Stimulated activated memory B cell treated with anti-CD40 and anti-IgM and Interleukin-4, amounts not matched to agents 10 μg/mL and 1 μg/mL and 100 μg/mL, for 72 hours (primary cell): ENCODE results near the gene GLDC.
"Not testable (repeated sequence)": the region's sequence is repeated elsewhere in the genome, so short reads cannot be mapped to it uniquely, and the experiment has no call there.

Source experiments
- ATAC-seq: fragments of 150-1000 bp; cut with Tn5 transposase; 2 replicates; pipeline ENCODE4 v1.10.0; 2021
- H3K27ac Mint-ChIP-seq: one replicate; pipeline ENCODE4 v1.8.0; 2022; ENCODE audit warnings: mild to moderate bottlenecking, mixed read lengths
- H3K27me3 Mint-ChIP-seq: one replicate; pipeline ENCODE4 v1.8.0; 2022; ENCODE audit warnings: mixed read lengths
- H3K36me3 Mint-ChIP-seq: one replicate; pipeline ENCODE4 v1.8.0; 2022; ENCODE audit warnings: mixed read lengths
- H3K4me1 Mint-ChIP-seq: one replicate; pipeline ENCODE4 v1.8.0; 2022; ENCODE audit warnings: mixed read lengths
- H3K4me3 Mint-ChIP-seq: one replicate; pipeline ENCODE4 v1.8.0; 2022; ENCODE audit warnings: mild to moderate bottlenecking, moderate library complexity, mixed read lengths
- H3K9me3 Mint-ChIP-seq: one replicate; pipeline ENCODE4 v1.8.0; 2022; ENCODE audit warnings: mixed read lengths

GLDC gene

DNA sequence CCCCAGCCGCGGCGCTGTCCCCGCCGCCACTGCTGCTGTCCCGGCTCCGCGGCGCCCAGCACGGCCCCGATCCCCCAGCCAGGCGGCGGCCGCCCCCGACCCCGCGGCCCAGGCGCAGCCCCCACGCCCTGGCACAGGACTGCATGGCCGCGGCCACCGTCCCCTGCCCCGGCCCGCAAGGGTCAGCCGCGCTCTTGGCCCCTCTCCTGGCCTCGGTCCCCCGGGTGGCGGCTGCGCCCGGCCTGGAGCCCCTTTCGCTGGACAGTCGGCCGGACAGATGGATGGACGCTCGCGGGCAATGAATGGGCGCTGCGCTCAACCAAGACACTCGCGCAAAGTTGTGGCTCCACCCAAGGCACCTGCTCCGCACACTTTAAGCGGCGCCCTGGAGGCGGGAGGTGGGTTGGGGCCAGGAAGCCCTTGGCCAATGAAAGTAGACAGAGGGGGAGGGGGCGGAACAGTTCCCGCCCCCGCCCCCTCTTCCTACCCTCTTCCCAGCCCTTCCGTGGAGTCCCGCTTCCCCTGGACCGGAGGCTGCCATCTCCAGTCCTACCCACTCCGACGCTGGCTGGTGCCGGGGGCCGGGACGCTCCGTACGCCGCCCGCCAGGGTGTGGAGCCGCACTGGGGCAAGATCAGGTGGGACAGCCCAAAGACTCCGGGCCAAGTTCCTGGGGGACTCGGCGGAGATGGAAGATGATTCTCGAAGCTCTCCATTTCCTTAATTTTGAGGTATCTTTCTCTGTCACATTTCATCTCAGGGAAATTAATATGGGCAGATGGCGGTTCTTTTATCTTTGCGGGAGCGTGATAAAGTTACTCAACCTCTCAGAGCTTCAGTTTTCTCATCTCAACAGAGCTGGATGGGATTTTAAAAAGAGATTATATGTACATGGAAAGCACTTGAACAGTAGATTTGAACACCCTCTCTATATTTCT lies at the start of gene GLDC:
GLDC (minus strand) TSS at position 375 of the 938 bp plus-strand sequence; CDS start at position 145, 230 bp downstream.
- peak within 1 kb of the TSS; percentile 80 for H3K4me3 Mint-ChIP-seq
- H3K36me3 Mint-ChIP-seq = no peaks in the 10 kb centered on the region
- H3K27ac Mint-ChIP-seq = peak within 1 kb of the TSS; percentile 22
- peaks cover 61% of the 10 kb centered on the region for H3K27me3 Mint-ChIP-seq
- H3K9me3 Mint-ChIP-seq = no peaks in the 10 kb centered on the region
- peak; percentile 89 for ATAC-seq
- peaks cover 28% of the 10 kb centered on the region for H3K4me1 Mint-ChIP-seq

DNA sequence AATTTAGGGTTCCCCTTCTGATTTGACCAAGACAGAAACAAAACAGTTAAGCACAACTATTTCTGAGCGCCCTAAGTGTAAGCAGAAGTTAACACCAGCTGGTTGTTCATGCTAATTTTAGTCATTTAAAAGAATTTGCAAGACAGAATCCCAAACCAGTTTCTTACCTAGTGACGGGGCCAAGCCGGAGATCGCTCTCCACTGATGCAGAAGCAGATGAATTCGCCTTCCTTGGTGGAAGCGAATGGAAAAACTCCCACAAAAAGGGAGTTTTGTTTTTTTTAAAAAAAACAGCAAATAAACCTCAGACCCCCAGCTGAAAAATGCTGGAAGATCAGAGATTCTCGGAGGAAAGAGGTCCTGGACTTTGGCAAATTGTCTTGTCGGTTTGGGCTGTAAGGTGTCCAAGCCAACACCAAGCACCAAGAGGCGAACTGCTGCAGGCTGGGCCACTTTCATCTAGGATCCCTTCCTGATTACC lies 47.4 kb upstream of the GLDC start:
- H3K36me3 Mint-ChIP-seq = peaks cover 10% of the 10 kb centered on the region
- no peaks in the 10 kb centered on the region for H3K27me3 Mint-ChIP-seq
- H3K4me1 Mint-ChIP-seq = peaks cover 59% of the 10 kb centered on the region
- no peaks in the 10 kb centered on the region for H3K9me3 Mint-ChIP-seq
- peak overlapping the region; percentile 74 for H3K4me3 Mint-ChIP-seq
- peak; percentile 59 for ATAC-seq
- H3K27ac Mint-ChIP-seq = peak overlapping the region; percentile 99

DNA sequence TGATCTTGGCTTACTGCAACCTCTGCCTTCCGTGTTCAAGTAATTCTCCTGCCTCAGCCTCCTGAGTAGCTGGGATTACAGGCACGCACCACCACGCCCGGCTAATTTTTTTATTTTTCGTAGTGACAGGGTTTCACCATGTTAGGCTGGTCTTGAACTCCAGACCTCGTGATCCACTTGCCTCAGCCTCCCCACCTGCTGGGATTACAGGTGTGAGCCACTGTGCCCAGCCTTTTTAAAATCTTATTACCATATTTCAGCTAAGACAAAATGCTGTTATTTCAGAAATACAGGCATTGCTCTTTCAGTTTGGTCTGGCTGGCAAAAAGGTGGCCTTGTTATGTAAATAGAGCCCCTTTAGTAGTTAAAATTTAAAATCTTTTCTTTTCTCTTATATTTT lies 46.9 kb upstream of the GLDC start:
- Mint-ChIP-seq H3K4me3 (peak overlapping the region; percentile 74), H3K9me3 (no peaks in the 10 kb centered on the region), H3K27ac (peak overlapping the region; percentile 99), H3K4me1 (peaks cover 59% of the 10 kb centered on the region), H3K36me3 (peaks cover 10% of the 10 kb centered on the region), H3K27me3 (no peaks in the 10 kb centered on the region)
- no peak for ATAC-seq

DNA sequence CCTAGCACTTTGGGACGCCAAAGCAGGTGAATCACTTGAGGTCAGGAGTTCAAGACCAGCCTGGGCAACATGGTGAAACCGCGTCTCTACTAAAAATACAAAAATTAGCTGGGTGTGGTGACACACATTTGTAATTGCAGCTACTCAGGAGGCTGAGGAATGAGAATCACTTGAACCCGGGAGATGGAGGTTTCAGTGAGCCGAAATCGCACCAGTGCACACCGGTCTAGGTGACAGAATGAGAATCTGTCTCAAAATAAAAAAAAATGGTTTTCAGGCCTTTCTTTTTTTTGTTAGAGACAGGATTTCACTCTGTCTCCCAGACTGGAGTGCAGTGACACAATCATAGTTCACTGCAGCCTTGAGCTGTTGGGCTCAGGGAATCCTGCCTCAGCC lies 45.1 kb upstream of the GLDC start:
- Mint-ChIP-seq H3K4me1 (peaks cover 62% of the 10 kb centered on the region), H3K27ac (peak overlapping the region; percentile 87), H3K4me3 (peak overlapping the region; percentile 9)
- ATAC-seq, H3K36me3 Mint-ChIP-seq, H3K9me3 Mint-ChIP-seq, H3K27me3 Mint-ChIP-seq: not testable (repeated sequence)

DNA sequence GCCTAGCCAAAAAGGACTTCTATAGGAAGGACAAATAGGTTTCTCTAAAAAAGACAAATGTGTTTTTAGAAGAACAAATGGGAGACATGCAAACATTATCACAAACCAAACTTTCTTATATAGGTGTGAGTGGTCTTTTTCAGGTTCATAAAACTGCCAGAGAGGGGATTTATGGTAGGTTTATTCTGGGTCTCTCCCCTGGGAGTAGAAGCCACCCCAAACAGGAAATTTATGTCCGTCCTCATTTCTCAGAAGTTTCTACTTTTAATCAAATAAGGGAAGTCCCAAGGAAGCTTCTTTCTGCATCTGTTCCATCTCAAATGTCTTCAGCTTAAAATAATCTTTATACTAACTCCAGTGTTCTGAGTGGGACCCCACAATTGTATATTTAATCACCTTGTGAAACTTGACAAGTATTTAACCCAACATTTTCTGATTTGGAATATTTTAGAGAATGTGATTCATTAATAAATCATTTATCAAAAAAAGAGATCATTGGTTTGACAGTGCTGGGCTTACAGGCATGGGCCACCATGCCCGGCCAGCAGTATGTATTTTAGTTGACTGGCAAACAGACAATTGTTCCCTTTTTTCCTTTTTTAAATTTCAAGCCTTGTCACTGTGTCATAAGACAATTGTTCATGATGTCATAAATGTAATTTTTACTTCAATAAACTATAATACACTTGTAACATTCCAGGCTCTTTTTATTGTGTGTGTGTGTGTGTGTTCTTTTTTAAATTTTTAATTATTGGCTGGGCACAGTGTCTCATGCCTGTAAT lies 44.6 kb upstream of the GLDC start:
- Mint-ChIP-seq H3K27ac (peak overlapping the region; percentile 87), H3K4me3 (peak overlapping the region; percentile 21)
- peak; percentile 77 for ATAC-seq

DNA sequence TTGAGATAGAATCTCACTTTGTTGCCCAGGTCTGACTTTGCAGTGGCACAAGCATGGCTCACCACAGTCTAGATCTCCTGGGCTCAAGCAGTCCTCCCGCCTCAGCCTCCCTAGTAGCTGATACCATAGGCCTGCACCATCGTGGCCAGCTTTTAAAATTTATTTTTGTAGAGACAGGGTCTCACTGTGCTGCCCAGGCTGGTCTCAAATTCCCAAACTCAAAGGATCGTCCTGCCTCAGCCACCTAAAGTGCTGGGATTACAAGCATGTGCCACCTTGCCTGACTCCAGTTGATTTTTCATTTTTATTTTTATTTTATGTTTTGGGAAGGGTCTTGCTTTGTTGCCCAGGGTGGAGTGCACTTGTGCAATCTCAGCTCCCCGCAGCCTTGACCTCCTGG lies 41.7 kb upstream of the GLDC start:
- Mint-ChIP-seq H3K36me3 (no peaks in the 10 kb centered on the region), H3K27ac (peak overlapping the region; percentile 87), H3K4me1 (peaks cover 46% of the 10 kb centered on the region), H3K27me3 (no peaks in the 10 kb centered on the region), H3K9me3 (no peaks in the 10 kb centered on the region), H3K4me3 (no peak overlapping the region)
- no peak for ATAC-seq

More for the DNA sequence above, 44.6 kb upstream of the GLDC start:
- H3K36me3 Mint-ChIP-seq = peaks cover 10% of the 10 kb centered on the region
- no peaks in the 10 kb centered on the region for H3K27me3 Mint-ChIP-seq
- H3K9me3 Mint-ChIP-seq = no peaks in the 10 kb centered on the region
- peaks cover 56% of the 10 kb centered on the region for H3K4me1 Mint-ChIP-seq

DNA sequence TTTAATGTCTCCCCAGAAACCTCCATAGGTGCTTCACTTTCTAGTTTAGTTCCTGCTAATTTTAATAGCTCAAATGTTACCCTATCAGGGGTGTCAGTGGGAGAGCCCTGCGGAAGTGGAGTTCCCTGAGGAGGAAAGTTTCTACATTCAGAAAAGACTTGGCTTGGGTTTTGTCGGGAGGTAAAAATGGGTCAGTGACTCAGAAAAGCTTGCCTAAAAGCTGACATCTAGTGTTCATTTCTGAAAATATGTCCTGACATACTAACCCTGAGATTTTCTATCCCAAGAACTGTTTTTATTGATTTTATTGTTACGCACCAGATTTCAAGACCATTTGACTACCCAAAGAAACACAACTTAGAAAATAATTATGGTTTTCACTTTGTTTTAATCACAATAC lies 40.9 kb upstream of the GLDC start:
- Mint-ChIP-seq H3K27ac (peak overlapping the region; percentile 82), H3K4me1 (peaks cover 38% of the 10 kb centered on the region), H3K9me3 (no peaks in the 10 kb centered on the region), H3K4me3 (no peak overlapping the region), H3K36me3 (no peaks in the 10 kb centered on the region), H3K27me3 (no peaks in the 10 kb centered on the region)
- no peak for ATAC-seq

DNA sequence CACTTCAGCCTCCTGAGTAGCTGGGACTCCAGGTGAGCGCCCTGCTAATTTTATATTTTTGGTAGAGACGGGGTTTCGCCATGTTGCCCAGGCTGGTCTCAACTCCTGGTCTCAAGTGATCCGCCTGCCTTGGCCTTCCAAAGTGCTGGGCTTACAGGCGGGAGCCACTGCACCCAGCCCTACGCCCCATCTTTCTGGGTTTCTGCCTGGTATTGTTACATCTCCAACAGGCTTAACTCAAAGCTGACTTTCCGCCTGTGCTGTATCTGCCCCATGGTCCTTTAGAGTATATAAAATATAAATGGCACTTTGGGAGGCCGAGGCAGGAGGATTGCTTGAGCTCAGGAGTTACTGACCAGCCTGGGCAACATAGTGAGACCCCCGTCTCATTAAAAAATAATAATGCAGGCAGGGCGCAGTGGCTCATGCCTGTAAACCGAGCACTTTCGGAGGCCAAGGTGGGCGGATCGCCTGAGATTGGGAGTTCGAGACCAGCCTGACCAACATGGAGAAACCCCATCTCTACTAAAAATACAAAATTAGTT lies 36.5 kb upstream of the GLDC start:
- no peaks in the 10 kb centered on the region for H3K9me3 Mint-ChIP-seq
- ATAC-seq = no peak
- no peaks in the 10 kb centered on the region for H3K27me3 Mint-ChIP-seq
- H3K4me1 Mint-ChIP-seq = peaks cover 31% of the 10 kb centered on the region
- H3K27ac Mint-ChIP-seq = peak overlapping the region; percentile 100
- H3K4me3 Mint-ChIP-seq = peak overlapping the region; percentile 99
- no peaks in the 10 kb centered on the region for H3K36me3 Mint-ChIP-seq

DNA sequence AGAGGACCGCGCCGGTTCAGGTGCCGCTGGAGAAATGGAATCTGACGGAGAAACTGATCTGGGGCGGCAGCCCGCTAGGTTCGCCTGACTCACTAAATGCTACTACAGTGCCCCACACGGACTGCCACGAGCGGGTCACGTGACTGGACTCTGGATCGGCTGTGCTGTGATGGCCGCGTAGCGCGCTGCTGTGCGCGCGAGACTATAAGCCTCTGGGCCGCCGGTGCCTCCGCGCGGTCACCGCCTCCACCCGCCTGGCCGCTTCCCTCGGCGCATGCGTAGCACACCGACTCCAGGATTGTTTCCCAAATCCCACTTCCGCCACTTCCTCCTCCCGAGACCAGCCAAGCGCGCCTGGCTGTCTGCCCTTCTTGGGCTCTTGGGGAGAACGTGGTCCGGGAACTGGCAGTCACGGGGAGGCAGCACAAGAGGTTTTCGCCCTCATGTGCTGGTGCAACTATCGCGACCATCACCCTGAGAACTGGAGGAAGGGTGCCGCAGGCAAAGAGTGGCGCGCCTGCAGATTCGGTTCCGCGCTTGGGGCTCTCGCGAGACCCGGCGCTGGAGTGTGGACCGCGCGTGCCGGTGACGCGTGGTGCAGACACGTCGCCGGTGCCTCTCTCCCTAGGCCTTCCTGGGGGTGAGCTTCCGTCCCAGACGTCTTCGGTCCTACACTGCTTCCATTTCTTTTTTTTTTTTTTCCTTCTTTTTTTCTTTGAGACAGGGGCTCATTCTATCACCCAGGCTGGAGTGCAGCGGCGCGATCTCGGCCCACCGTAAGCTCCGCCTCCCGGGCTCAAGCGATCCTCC lies 35.8 kb upstream of the GLDC start:
- Mint-ChIP-seq H3K36me3 (no peaks in the 10 kb centered on the region), H3K4me1 (peaks cover 29% of the 10 kb centered on the region), H3K9me3 (no peaks in the 10 kb centered on the region), H3K27me3 (no peaks in the 10 kb centered on the region), H3K4me3 (peak overlapping the region; percentile 99), H3K27ac (peak overlapping the region; percentile 100)
- ATAC-seq = peak; percentile 93

DNA sequence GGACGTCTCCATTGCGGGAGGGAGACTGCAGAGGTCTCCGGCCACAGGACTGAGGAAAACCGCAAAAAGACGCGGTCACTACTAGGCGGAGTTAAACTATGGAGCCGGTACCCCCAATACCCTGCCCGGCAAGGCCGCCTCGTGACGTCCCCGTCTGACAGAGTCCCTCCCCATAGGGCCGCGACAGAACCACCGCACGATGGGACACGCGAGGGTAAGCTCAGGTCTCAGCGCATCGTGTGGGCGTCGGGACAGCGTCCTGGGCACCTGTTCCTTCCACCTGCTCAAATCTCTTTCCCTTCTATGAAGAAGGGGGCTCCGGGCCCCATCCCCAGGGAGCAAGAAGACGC lies 35.2 kb upstream of the GLDC start:
- H3K9me3 Mint-ChIP-seq = no peaks in the 10 kb centered on the region
- no peaks in the 10 kb centered on the region for H3K36me3 Mint-ChIP-seq
- peak overlapping the region; percentile 99 for H3K4me3 Mint-ChIP-seq
- peak overlapping the region; percentile 100 for H3K27ac Mint-ChIP-seq
- H3K4me1 Mint-ChIP-seq = peaks cover 24% of the 10 kb centered on the region
- ATAC-seq = peak; percentile 67
- no peaks in the 10 kb centered on the region for H3K27me3 Mint-ChIP-seq

DNA sequence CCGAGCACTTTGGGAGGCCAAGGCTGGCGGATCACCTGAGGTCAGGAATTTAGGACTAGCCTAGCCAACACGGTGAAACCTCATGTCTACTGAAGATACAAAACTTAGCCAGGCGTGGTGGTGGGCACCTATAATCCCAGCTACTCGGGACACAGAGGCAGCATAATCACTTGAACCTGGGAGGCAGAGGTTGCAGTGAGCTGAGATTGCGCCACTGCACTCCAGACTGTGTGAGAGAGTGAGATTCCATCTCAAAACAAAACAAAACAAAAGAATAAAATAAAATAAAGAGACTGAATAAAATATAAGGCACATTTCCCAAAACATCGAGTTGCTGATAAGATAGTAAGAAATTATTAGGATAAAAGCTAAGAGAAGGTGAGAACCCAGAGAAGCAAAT lies 32.3 kb upstream of the GLDC start:
- H3K4me1 Mint-ChIP-seq = peaks cover 10% of the 10 kb centered on the region
- no peak overlapping the region for H3K4me3 Mint-ChIP-seq
- H3K27ac Mint-ChIP-seq = no peak overlapping the region

DNA sequence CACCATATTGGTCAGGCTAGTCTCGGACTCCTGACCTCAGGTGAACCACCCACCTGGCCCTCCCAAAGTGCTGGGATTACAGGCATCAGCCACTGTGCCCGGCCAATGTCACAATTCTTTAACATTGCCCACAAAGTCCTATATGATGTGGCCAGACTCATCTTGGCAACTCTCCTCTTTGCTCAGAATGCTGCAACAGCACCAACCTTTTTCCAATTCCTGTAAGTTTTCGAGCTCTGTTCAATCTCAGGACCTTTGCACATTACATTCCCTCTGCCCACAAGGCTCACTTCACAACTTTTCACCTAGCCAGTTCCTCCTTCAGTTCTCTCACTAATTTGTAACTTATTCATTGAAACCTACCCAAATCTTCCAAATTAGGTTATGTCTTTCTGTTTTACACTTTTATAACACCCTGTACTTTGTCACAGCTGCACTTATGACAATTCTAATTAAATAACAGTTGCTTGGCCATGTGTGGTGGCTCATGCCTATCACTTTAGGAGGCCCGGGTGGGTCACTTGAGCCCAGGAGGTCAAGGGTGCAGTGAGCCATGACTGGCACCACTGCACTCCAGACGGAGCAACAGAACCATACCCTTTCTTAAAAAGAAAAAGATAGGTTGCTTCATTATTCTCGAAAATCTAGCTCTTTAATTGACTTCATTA lies 30.9 kb upstream of the GLDC start:
- Mint-ChIP-seq H3K36me3 (no peaks in the 10 kb centered on the region), H3K27ac (no peak overlapping the region), H3K9me3 (no peaks in the 10 kb centered on the region), H3K4me3 (no peak overlapping the region), H3K27me3 (no peaks in the 10 kb centered on the region), H3K4me1 (peaks cover 9% of the 10 kb centered on the region)
- no peak for ATAC-seq

More for the DNA sequence above, 32.3 kb upstream of the GLDC start:
- no peaks in the 10 kb centered on the region for H3K36me3 Mint-ChIP-seq
- H3K27me3 Mint-ChIP-seq = no peaks in the 10 kb centered on the region
- no peak for ATAC-seq
- H3K9me3 Mint-ChIP-seq = no peaks in the 10 kb centered on the region

DNA sequence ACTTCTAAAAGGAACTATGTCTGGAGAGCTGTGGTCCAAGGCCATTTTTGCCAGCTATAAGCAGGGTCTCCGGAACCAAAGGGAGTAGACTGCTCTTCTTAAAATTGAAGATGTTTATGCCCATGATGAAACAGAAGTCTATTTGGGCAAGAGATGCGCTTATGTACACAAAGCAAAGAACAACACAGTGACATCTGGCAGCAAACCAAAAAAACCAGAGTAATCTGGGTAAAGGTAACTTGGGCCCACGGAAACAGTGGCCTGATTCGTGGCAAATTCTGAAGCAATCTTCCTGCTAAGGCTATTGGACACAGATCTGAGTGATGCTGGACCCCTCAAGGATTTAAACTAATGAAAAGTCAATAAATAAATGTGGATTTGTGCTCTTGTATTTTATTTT lies 29.7 kb upstream of the GLDC start:
- H3K27me3 Mint-ChIP-seq = no peaks in the 10 kb centered on the region
- no peaks in the 10 kb centered on the region for H3K9me3 Mint-ChIP-seq
- no peaks in the 10 kb centered on the region for H3K36me3 Mint-ChIP-seq
- no peak overlapping the region for H3K27ac Mint-ChIP-seq
- peaks cover 2% of the 10 kb centered on the region for H3K4me1 Mint-ChIP-seq
- no peak for ATAC-seq
- H3K4me3 Mint-ChIP-seq = no peak overlapping the region

DNA sequence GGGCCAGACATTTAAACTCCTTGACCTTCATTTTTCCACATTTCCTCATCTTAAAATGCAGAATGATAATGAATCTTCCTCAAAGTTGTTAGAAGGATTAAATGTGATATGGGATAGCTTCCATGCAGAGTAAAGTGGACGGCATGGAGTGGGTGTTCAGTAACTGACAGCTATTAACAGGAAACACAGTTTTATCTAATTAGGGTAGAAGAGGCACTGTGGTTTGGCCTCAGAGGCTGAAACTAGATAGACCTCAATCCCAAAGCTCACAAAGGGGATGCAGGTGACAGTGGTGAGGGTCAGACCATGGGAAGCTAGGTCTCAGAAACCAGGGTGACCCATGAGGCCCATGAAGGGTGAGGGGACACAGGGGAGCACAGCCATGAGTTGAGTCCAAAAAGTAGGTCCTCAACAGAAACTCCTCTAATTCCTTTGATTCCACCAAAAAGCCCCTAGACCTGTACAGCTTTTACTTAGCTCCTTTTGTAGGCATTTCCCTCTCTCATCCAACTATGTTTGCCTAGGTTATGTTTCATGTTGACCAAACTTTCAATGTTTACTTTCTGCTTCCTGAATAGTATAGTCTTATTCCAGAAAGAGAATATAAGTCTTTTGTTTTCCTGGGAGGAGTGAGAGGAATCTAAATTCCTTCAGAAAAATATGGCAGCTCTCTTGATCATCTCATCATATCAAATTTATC lies 27.9 kb upstream of the GLDC start:
- no peaks in the 10 kb centered on the region for H3K4me1 Mint-ChIP-seq
- H3K27me3 Mint-ChIP-seq = no peaks in the 10 kb centered on the region
- H3K27ac Mint-ChIP-seq = no peak overlapping the region
- H3K9me3 Mint-ChIP-seq = no peaks in the 10 kb centered on the region
- no peak for ATAC-seq
- H3K36me3 Mint-ChIP-seq = no peaks in the 10 kb centered on the region
- H3K4me3 Mint-ChIP-seq = no peak overlapping the region
